Hindlimb muscle (tissue), 1 donor: ENCODE measurements around the gene OR51T1. TPM values are rescaled to one million over a fixed set of nuclear protein-coding genes. Genes with fewer than 3 reads are reported as not detected.
A peak's percentile ranks its signal among the peaks of the same experiment; 100 is the strongest.
"Not testable (repeated sequence)": the region's sequence is repeated elsewhere in the genome, so short reads cannot be mapped to it uniquely, and the experiment has no call there.

ENCODE experiments used
- DNase-seq: peaks from one replicate; pipeline ENCODE4 v3.0.0-alpha.2; 2013
- polyA plus RNA-seq: library from polyadenylated mRNA; unstranded; fragments of 120-200 nt; gene quantifications from one replicate; pipeline ENCODE4 v1.2.1, GENCODE V29; 2013; ENCODE audit not compliant: insufficient read length

The OR51T1 gene
- not detected for polyA plus RNA-seq

DNA sequence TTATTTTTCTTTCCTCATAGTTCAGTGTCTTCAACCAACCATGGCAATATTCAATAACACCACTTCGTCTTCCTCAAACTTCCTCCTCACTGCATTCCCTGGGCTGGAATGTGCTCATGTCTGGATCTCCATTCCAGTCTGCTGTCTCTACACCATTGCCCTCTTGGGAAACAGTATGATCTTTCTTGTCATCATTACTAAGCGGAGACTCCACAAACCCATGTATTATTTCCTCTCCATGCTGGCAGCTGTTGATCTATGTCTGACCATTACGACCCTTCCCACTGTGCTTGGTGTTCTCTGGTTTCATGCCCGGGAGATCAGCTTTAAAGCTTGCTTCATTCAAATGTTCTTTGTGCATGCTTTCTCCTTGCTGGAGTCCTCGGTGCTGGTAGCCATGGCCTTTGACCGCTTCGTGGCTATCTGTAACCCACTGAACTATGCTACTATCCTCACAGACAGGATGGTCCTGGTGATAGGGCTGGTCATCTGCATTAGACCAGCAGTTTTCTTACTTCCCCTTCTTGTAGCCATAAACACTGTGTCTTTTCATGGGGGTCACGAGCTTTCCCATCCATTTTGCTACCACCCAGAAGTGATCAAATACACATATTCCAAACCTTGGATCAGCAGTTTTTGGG is at the start of gene OR51T1:
TSS of gene OR51T1 (plus strand) at position 41 of the 641 bp plus-strand sequence. CDS start at position 41, 0 bp downstream.
- DNase-seq = no peak

DNA sequence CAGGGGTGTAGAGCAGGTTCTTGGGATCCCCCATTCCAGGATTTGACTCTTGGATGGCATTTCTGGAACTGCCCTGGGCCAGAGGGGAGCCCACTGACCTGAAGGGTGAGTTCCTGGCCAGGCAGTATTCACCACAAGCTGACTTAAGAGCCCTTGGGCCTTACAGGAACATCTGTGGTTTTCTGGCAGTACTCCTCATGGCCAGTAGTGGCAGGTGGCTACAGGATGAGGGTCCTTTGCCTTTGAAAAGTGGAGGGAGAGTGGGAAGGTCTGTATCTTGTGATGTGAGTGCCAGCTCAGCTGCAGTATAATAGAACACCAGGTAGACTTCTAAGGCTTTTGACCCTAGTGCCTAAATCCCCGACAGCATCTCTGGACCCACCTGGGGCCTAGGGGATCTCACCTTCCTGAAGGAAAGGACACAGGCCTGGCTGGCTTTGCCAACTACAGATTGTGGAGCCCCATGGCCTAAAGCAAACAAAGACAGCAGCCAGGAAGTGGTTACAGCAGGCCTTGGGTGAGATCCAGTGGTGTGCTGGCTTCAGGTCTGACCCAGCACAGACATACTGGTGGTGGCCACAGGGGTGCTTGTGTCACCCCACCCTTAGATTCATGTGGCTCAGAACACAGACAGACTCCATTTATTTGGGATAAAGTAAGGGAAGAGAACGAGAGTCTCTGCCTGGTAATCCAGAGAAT is 41.7 kb upstream of the OR51T1 start:
- DNase-seq = no peak

DNA sequence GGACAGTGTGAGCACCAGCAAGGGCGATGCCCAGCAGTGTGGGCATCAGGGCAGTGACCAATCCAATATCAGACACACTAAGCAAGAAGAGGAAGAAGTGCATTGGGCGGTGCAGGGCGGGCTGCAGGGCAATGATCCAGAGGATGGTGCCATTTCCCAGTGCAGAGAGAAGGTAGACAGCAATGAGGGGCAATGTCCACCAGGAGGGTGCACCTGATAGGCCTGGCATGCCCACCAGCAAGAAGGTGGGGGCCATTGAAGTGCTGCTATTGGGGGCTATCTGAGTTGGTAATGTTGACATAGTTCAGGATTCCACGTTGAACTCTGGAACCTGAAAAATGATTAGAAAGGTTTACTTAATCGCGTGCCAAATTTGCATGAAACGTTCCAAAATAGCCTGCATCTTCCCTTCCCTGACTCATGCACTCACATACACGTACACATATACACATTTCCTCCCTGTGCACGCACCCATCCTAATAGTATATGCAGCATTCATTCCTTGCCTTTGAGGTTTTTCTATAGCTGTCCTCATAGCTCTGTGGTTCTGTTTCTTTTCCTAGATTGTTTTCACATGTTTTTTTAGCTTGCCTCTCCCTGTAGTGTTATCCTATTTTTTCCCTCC is 32.7 kb upstream of the OR51T1 start, which contains the start of gene OR51S1:
TSS of gene OR51S1 (minus strand) at position 301 of the 625 bp plus-strand sequence. CDS start at position 301, 0 bp downstream.
- DNase-seq = no peak

GRCh38 chr11:4851033-4851432 is 30.7 kb upstream of the OR51T1 start:
- no peak for DNase-seq

GRCh38 chr11:4854286-4854685 is 27.4 kb upstream of the OR51T1 start:
- DNase-seq = not testable (repeated sequence)

GRCh38 chr11:4862447-4863236 is 19.1 kb upstream of the OR51T1 start:
- no peak for DNase-seq

DNA sequence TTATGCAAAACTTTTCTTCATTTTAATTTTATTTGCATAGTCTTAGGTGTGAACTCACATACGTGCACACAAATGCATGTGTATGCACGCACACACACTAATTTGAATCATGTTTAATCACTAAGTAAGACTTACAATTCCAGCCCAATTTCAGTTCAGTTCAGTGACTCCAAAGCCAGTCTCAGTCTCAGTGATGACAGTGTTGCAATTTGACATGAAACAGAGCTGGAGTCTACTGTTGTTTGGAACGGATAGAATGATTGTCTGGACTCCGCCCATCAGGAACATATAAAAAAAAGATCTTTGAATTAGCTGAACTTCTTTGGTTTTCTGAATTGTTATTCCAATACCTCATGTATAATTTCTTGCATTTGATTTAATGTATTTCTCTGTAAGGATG is 17.8 kb upstream of the OR51T1 start:
- DNase-seq = no peak

DNA sequence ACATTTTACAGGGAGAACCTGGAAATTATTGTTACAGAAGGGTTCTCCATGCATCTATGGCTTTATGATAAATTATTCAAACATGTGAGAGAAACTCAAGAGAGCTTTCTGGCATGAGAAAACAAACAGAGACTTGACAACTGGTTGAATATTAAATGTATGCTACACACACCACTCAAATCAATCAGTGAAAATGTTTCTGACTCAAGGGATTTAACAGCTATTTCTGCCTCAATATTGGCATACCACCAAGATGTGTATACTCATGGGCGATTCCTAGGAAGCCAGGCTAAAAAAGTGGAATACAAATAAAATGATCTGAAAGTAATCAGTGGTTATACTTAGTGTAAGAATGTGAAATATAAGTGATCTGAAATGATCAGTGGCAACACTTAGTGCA is 15.8 kb upstream of the OR51T1 start:
- DNase-seq = no peak

DNA sequence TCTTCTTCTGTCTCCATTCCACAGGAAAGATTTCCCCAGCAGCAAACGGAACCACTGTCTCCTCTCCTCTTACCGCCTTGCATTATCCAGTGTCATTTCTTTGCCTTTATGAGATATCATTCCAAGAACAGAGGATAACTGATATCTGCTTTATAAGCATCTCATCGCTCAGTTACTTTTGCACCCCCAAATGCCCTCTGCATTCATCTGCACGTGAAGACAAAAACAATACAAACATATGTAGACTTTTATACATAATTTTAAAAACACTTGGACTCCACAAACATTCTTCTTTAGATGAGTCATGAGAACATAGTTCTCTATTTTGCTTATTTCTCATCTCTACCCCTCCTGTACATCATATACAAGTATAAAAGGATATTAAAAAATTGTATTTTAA is 512 bp upstream of the OR51T1 start:
- no peak for DNase-seq

GRCh38 chr11:4882543-4882942 is 843 bp downstream of the OR51T1 start:
- no peak for DNase-seq

- peak; percentile 21 for DNase-seq
These were observed 2.7 kb downstream of the OR51T1 start for GRCh38 chr11:4884361-4884760.

DNA sequence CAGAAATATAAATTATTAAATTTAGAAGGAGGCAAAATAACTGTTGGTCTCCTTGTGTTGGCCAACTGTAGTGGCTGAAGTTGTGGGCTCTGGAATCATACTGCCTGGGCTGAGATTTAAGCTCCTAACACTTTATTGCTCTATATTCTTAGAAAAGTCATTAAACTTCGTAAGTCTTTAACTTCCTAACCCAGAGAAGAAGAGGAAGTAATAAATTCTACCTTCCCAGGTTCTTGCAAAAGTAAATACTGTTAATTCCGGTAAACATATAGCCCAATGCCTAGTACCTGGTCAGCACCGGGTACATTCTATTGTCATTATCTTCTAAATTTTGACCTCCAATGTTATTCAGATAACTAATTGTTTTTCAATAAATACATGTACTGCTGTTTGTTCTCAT is 4.5 kb downstream of the OR51T1 start:
- DNase-seq = no peak

DNA sequence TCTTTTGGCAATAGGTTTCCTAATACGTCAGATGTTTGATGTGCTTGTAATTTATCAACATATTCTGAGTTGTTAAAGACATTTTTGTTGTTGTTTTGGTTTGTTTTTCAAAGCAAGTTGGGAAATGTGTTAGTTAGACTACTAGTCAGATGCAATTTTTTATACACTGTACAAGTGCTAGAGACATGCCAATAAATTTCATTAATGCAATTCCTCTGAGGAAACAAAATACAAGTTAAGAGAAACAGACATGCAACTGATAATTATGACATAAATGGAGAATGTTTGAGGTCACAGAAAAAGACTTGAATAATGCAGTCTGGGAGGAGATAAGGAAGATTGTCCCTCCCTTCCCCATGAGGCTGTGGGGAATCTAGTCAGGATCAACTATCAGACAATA is 5.9 kb downstream of the OR51T1 start:
- DNase-seq = no peak

GRCh38 chr11:4890279-4890678 is 8.6 kb downstream of the OR51T1 start:
- no peak for DNase-seq

DNA sequence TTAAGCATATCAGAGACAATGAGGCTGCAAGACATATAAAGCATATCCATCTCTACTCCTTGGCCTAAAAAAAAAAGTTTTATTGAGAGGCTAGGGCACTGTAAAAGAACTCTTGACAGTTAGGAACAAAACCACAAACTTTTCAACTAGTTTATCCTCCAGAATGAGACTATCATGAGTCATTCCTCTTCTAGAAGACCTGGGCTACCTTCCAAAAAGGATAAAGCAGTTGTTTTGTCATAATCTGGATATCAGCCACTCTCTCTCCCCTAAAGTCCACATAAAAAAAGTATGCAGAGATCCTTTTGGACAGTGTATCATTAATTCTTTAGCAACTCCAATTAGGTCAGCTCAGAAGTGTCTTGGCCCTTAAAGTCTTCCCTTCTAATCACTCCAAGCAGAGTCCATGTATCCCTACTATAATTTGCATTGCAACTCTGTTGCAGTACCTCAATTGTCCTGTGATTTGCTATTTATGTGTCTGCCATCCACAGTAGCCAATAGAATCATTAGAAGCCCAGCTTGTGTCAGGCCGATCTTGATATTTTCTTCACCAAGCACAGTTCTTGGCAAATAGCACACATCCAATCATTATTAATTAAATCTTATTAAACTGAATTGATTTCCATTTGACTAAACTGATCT is 10.4 kb downstream of the OR51T1 start:
- peak; percentile 19 for DNase-seq

DNA sequence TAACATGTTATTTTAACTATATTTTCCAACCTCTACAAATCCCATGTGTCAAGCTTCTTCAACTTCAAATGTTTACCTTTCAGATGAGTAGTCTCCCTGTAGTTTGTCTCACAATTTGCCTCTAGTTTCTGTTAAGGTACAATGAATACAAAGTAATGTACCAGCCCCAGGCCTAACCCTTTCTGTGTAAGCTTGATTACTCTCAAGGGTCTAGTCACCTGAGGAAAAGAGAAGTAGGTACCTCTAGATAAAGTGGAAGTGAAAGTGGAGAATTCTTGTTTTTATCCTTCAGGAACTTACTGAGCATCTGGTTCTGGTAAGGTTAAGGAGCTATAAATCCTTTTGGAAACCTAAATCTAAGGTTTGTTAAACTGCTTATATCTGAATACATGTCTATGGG is 21.8 kb downstream of the OR51T1 start, which contains the start of gene OR51A7:
TSS of gene OR51A7 (plus strand) at position 300 of the 400 bp plus-strand sequence. CDS start 3,587 bp downstream, outside the sequence.
- no peak for DNase-seq

- DNase-seq = no peak
These were observed 34.9 kb downstream of the OR51T1 start for GRCh38 chr11:4916581-4916980.

DNA sequence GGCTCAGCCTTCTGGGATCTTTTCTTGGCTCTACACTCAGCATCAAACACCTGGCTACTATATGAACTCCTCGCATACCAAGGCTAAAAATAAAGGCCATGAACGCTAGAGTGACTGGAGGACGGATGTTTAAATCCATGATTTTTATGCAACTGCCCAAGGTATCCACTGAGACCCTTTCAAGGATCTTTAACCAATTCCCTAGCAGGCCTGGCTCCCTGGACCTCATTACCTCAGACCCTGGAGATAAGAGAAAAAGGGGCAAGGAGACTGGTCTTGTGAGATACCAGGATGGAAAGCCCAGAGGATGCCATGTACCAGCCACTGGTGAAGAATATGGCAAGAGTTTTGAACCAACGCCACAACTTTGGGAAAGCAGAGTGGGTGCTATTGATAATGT is 37.5 kb downstream of the OR51T1 start, which contains the start of gene OR51G2:
TSS of gene OR51G2 (minus strand) at position 101 of the 400 bp plus-strand sequence. CDS start 3,687 bp downstream, outside the sequence.
- no peak for DNase-seq

- DNase-seq = no peak
These were observed 40.1 kb downstream of the OR51T1 start for GRCh38 chr11:4921796-4922195.

- no peak for DNase-seq
These were observed 40.6 kb downstream of the OR51T1 start for GRCh38 chr11:4922304-4922703.

- no peak for DNase-seq
These were observed 42.5 kb downstream of the OR51T1 start, which contains the start of gene OR51G1 for GRCh38 chr11:4924239-4924638. OR51G1 (minus strand) TSS chr11:4924339; CDS start chr11:4924339, 0 bp downstream.

- no peak for DNase-seq
These were observed 44.9 kb downstream of the OR51T1 start for GRCh38 chr11:4926608-4927007.
